Measurements from ENCODE around the gene PHLDB2.

The PHLDB2 gene

GRCh38 chr3:111885578-111885977 lies 26.5 kb downstream of the PHLDB2 start:
- no peak for DNase-seq

DNA sequence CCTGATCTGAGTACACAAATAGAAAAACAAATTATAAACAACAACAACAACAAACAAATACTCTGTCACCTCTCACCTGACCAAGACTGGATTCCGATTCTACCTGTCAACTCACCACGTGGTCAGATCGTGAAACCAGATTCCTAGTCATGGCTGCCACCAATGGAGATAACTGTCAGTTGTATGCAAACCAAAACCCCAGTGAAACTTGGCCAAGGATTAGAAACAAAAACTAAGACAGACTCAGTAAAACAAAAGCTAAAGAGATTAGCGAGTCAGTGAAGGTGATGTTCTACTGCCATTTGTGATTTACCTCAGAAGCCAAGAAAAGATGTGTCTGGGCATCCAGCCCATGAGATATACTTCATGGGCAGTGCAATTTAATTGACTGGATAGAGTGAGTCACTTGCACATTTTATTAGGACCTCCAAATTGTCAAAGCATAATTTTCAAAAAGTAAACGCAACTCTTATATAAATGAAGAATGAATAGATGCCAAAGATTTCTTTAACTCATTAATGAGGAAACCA lies 31.1 kb downstream of the PHLDB2 start:
- no peak for DNase-seq

DNA sequence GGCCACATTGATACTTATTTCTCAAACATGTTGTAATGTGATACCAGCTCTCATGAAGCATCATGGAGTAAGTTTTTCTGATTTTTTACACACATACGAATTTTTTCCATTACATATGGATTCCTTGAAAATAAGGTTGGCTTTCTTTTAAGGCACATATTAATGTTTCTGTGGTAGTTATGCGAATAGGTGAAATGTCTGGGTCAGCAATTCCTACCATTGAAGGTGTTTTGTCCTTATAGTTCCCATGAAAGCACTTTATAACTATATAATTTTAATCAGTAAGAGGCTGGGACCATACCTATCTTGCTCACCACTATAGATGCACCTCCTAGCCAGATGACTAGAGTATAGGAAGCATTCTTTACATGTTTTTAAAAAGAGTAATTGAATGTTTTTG lies 33.0 kb downstream of the PHLDB2 start:
- no peak for DNase-seq

DNA sequence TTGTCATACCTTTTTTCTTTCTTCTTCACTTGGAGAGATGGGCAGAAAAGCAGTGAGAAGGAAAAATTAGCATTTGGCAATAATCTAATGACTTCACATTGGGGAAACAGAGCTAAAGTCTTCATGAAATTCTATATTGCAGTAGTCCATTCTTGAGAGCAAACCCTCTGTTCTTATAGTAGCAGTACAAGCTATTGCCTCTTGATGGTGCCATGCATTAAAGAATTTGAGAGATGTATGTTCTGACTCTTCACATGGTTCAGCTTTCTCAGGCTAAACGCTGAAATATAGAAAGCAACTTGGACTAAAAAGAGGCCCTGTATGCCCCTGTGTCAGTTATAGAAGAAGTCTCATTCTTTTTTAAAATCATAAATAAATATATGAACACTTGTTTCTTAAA lies 36.0 kb downstream of the PHLDB2 start:
- DNase-seq = peak; percentile 12 to 59 (median 49)

DNA sequence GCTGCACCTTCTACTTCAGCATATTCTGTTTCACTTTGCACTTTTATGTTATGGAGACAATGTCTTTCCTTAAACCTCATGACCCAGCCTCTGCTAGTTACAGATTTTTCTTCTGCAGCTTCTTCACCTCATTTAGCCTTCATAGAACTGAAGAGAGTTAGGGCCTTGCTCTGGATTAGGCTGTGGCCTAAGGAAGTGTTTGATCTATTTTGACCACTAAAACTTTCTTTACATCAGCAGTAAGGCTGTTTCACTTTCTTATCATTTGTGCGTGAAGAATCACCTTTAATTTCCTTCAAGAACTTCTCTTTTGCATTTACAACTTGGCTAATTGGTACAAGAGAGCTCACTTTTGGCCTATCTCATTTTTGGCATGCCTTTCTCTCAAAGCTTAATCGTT lies 40.9 kb downstream of the PHLDB2 start:
- no peak for DNase-seq

- DNase-seq = no peak
These were observed 42.6 kb downstream of the PHLDB2 start for GRCh38 chr3:111901637-111902036.

DNA sequence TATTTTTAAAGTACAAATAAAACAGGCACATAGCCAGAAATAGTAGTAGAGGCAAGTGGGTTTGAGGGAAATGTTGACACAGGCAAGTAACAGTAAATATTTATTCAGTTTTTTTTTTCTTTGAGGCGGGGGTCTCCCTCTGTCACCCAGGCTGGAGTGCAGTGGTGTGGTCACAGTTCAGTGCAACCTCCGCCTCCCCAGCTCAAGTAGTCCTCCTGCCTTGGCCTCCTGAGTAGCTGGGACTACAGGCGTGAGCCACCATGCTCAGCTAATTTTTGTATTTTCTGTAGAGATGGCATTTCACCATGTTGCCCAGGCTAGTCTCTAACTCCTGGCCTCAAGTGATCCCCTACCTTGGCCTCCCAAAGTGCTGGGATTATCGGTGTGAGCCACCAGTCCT lies 43.5 kb downstream of the PHLDB2 start:
- no peak for DNase-seq

DNA sequence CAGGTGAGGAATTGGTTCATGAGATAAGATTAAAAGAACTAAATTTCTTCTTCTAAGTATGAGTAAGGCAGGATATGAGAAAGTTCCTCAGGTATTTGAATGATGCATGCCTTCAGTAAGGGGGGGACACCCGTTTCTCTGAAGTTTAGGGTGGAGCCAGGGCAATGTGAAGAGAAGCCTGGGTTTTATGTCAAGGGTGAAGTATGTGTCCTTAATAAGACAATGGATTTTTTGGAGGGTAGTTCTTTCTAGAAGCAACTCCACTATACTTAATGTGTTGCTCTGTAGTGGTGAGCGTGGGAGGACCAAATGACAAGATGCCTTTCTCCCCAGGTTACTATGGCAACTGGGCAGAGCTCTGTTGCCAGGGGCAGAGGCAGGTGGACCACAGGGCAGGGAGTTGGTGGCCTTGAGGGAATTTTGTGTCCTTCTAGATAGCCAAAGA lies 44.0 kb downstream of the PHLDB2 start:
- no peak for DNase-seq

DNA sequence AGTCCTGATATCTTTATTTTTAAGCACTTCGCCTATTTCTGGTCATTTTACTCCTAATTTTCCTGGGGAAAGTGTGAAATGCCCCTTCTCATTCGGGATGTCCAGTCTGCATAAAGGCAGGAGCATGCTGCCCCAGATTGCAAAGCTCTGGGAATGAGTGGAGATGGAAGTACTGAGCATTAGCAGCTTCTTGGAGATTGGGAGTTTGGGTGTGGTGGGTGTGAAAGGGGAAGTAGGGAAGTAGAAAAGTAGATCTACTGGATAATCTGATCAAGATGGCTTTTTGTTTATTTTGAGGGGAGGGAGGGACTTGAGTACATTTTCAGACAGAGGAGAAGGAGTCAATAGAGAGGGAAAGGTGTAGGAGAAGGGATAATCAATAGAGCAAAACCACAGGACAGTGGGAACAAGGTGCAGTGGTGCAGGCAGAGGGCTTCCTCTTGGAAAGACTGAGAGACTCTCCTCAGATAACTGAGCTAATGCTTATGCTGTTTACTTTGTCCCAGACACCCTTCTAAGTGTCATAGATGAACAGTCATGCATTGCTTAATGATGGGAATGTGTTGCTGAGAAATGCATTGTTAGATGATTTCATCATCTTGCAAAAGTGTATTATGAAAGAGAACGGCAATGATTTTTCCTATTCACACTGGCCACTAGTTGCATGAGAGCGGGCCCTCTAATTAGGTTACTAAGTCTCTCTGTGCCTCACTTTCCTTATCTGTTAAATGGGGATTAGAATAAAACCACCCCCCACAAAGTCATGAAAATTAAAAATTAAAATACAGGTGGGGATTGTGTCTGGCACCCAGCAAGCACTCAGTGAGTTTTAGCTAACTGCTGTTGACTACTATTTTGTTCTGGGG lies 45.5 kb downstream of the PHLDB2 start:
- DNase-seq = peak; percentile 59 to 86 (median 84)

- DNase-seq = no peak
These were observed 47.6 kb downstream of the PHLDB2 start for GRCh38 chr3:111906656-111907055.

DNA sequence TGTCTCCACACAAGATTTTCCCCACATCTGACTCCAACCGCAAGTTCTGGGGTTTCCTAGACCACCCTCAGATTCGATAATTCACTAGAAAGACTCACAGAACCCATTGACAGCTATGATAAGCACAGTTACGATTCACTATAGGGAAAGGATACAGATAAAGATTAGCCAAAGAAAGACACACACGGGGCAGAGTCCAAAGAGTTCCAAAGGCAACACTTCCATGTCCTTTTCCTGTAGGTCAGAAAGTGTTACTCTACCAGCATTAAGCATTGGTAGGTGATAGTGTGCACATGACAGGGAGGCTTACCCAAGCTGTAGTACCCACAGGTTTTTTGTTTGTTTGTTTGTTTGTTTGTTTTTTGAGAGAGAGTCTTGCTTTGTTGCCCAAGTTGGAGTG lies 48.1 kb downstream of the PHLDB2 start:
- DNase-seq = no peak

DNA sequence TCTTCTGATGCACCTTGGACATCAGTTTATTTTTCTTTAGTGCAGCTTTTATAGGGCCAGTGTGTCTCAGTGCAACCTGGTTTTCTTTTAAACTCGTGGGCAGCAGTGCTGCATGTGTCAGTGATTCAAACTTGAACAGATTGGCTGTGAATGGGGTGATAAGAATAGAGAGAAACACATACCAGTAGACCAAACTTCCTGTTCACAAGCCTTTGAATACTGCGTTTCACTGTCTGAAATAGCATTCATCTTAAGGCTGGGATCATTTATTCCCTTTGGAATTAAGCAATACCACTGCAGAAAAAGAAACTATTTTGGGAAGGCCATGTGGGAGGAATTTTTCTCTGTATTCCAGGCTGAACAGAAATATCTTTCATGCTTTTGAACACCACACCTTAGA lies 51.7 kb downstream of the PHLDB2 start:
- no peak for DNase-seq

GRCh38 chr3:111911446-111911845 lies 52.4 kb downstream of the PHLDB2 start:
- DNase-seq = no peak

DNA sequence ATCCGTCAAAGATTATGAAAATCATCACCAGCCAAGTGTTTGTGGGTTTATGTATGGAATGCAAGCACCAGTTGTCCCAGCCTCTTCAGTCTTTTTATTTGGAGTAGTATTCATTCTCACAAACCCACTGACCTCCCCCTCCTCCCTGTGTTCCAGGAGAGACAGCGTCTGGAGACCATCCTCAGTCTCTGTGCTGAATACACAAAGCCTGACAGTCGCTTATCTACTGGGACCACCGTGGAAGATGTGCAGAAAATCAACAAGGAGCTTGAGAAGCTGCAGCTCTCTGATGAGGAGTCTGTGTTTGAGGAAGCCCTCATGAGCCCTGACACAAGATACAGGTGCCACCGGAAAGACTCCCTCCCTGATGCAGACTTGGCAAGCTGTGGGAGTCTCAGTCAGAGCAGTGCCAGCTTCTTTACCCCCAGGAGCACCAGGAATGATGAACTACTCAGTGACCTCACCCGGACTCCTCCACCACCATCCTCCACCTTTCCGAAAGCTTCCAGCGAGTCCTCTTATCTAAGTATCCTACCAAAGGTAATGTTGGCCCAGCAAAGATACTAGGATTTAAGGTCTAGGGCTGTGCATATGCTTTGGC lies 54.2 kb downstream of the PHLDB2 start:
- no peak for DNase-seq

GRCh38 chr3:111915905-111916304 lies 56.8 kb downstream of the PHLDB2 start:
- DNase-seq = no peak

GRCh38 chr3:111917300-111917699 lies 58.2 kb downstream of the PHLDB2 start:
- no peak for DNase-seq

DNA sequence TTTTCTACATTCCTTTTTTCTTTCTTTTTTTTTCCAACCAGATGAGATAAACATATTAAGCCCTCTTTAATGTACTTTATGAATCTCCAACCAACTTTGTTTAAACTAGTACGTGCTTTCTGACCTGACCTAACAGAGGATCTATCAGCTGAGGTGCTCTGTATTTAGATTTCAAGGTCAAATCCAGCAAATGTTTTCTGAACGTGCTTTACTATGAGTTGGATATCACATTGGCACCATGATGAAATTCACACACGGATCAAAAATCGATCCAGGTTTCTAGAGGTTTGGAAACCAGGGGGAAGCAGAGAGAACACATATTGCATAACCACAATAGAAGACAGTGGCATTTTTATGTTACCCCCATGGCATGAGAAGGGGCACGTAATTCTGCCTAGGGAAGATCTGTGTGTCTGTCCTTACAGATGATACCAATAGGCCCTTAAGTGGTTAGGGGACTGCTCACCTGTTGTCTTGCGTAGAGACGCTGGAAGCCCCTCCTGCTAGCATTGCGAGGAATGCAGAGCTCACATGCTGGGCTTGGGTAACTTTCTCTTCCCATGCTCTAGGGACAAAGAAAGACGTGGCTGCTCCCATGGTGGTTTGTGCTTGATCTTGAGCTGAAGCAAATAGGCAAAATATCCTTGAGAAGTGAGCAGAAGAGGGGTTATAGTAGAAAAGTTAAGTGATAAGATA lies 60.5 kb downstream of the PHLDB2 start:
- DNase-seq = no peak

DNA sequence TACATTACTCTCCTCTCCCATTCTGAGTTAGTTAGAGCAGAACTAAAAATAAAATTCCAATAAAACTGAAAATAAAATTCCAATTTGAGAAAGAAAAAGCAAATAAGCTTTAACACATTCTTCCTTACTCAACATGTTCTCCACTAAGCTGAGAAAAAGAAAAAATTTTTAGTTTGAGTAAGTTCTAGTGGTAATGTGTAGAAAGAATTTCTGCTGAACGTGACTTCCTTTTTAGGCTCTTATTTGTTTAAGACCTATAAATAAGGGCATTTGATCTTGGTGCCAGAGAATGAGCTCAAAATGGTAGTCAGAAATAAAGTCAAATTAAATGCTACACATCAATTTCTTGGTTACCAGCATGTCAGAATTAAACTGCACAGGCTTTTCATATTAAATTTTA lies 62.1 kb downstream of the PHLDB2 start:
- no peak for DNase-seq

- DNase-seq = no peak
These were observed 64.2 kb downstream of the PHLDB2 start for GRCh38 chr3:111923095-111923771.

DNA sequence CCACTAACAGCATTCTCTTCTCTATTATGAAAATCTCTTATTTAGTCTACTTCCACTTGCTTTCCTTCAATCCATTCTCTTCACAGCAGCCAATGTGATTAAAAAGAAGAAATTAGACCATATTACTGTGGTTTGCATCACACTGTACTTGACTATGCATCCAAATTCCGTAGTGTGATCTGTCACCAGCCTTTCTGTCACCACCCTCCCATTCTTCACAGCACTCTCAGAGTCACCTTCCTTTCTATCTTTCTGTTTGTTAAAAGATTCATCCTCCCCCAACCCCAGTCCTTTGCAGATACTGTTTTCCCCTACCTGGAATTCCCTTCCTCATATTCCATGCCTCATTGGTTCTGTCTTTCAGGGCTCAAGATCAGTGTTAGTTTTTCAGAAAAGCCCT lies 64.7 kb downstream of the PHLDB2 start:
- no peak for DNase-seq

DNA sequence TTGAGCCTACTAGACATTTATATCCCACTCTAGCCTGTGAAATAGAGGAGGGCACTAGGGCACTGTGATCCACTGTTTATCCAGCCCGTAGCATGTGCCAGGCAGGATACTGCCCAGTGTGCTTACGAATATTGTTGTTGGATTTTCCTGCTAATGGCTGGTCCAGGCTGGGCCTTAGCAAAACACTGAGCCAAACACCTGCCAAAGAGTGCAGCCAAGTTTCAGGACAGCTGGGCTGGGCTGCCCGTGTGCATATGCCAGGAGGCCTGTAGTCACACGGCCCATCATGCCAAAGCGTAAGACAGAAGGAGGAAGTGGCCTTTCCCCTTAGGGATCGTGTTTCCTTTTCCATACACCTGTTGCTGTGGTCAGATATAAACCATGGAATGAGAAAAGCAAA lies 65.2 kb downstream of the PHLDB2 start:
- DNase-seq = no peak

GRCh38 chr3:111926266-111926676 lies 67.2 kb downstream of the PHLDB2 start:
- DNase-seq = no peak

DNA sequence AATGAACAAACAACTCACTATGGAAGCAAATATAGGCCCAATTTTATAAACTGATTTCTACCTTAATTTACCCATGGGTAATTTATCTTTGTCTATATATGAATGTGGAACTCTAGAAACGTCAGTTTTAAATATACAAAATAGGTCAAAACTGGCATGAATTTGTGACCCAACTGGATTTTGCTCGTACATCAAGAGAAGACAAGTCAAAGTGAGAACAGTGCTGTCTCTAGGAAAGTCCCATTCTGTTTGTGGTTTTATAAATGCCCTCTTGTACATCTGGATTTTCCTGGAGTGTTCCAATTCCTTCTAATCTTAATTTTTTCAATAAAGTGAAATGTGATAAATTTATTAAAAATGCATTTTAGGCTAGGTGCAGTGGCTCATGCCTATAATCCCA lies 69.5 kb downstream of the PHLDB2 start:
- no peak for DNase-seq
